Measurements from ENCODE around the gene MACROD2.
"Not testable (repeated sequence)": the region's sequence is repeated elsewhere in the genome, so short reads cannot be mapped to it uniquely, and the experiment has no call there.

DNA sequence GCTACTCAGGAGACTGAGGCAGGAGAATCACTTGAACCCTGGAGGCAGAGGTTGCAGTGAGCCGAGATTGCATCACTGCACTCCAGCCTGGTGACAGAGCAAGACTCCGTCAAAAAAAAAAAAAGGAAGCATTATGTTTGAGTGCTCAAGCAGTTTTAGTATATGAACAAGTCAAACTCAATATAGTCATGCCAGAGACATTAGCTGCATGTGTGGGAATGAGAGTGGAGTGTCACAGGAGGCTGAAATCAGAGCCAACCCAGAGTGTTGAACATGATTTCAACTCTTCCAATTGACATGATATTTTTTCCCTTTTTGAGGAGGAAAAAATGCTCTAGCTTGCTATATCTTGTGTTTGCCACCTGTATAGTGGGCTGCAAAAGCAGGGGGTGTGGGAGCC lies 931.1 kb downstream of the MACROD2 start:
- TF ChIP-seq EZH2 (IDR thresholded peaks at IDR 0.05; ENCODE audit: insufficient read depth, low read length), result not testable (repeated sequence)
- TF ChIP-seq, protein P1, sequence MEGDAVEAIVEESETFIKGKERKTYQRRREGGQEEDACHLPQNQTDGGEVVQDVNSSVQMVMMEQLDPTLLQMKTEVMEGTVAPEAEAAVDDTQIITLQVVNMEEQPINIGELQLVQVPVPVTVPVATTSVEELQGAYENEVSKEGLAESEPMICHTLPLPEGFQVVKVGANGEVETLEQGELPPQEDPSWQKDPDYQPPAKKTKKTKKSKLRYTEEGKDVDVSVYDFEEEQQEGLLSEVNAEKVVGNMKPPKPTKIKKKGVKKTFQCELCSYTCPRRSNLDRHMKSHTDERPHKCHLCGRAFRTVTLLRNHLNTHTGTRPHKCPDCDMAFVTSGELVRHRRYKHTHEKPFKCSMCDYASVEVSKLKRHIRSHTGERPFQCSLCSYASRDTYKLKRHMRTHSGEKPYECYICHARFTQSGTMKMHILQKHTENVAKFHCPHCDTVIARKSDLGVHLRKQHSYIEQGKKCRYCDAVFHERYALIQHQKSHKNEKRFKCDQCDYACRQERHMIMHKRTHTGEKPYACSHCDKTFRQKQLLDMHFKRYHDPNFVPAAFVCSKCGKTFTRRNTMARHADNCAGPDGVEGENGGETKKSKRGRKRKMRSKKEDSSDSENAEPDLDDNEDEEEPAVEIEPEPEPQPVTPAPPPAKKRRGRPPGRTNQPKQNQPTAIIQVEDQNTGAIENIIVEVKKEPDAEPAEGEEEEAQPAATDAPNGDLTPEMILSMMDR (IDR thresholded peaks at IDR 0.05; ENCODE audit: insufficient read depth, low read depth, low read length), result not testable (repeated sequence)
